Ammon's horn (tissue), 1 donor: ENCODE data around the gene SPOCK1.
A peak's percentile ranks its signal among the peaks of the same experiment; 100 is the strongest.

Source experiments
- DNase-seq: peaks from one replicate; pipeline ENCODE4 v3.0.0-alpha.2; 2016; ENCODE audit warnings: low spot score

Gene SPOCK1

DNA sequence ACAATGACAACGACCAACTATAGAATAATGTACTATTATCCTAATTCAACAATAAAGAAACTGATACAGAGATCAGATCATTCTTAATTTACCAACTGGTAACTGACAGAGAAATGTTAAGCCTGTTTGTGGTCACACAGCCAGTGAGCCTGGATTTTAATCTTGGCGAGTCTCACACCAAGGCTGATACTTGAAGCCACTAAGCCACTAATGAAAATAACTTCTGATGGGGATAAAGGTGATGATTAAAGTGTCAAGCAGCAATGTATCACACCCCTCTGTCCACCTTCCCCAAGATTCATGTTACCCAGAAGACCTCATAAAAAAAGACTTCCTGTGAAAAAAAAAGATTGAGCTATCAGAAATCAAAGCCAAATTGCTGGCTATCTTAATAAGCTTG lies 350.5 kb downstream of the SPOCK1 start:
- no peak for DNase-seq

DNA sequence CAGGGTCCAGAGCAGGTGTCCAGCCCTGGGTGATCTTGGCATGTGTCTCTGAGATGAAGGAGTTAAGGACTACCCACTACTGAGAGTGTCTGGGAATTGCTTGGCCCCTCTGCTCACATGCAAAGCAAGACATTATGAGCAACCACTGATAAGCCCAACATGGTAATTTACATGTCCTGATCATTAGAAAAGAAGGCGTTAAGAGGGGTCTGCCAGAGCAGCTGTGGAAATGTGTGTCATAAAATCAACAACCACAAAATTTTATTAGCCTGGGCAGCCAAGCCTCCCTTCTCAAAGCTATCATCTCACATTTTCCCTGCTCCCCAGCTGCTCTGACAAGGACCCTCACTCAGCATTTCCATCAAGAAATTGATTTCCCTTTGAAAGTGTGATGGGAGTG lies 351.0 kb downstream of the SPOCK1 start:
- no peak for DNase-seq

DNA sequence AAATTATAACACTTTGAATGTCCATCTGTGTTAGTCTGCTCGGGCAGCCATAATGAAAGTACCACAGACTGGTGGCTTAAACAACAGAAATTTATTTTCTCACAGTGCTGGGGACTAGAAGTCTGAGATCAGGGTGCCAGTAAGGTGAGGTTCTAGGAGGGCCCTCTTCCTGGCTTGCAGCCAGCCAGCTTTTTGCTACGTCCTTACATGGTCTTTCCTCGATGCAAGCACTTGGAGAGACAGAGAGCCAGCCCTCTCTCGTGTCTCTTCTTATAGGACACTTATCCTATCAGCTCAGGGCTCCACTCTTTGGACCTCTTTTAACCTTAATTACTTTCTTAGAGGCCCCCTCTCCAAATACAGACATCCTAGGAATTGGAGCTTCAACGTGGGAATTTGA lies 351.8 kb downstream of the SPOCK1 start:
- DNase-seq: no peak

DNA sequence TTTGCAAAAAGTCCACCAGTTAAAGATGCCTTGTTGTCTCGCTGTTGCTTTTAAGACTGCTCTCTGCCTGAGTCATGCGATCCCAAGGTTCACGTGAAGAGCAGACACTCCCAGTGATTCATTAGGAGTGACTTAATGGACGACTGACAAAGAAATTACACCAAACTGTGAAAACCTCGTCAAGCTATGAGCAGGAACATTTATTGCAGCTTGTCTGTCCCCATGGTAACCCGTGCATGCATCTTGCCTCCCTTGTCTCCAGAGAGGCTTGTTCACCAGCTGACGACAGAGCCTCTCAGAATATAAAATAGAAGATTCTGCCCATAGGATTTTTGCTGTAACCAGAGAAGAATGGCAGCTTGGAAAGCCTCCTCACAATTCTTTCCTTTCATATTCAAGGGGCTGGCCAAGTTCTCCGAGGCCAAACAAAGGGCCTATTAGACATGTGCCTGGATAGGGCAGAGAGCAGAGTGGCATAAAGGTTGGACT lies 352.7 kb downstream of the SPOCK1 start:
- peak; percentile 86 for DNase-seq

DNA sequence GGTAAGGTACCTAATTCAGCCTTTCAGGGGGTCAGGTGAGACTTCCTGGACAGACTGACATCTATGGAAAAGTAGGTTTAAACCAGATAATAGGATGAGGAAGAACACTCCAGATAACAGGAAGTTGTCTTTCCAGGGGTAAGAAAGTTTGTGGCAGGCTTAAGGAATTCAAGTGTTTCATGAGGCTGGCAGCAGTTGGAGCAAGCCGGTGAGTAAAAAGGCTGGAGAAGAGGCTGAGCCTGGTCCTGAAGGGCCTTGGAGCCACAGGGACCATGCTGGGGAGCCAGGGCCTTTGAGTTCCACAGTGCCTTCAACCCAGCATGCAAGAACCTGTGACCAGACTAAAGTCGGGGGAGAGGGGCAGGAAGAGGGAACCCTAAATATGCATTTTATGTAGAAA lies 353.4 kb downstream of the SPOCK1 start:
- no peak for DNase-seq

DNA sequence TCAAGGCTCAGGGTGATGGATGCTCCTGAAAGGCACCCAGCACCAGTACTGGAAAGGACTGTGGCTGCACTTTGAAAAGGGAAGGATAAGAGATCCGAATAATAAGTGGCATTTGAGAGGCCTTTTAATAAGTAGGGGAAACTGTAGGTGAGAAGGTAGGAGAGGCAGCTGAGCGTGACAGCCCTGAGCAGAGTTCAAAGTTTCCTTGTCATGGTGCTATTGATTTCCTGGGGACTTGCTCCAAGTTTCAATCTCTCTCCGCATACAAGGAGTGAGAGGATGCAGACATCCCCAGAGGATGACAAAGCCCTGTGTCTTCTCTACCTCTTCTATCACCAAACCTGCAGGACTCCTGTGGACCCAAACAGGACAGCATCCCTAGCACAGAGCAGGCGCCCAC lies 354.5 kb downstream of the SPOCK1 start:
- DNase-seq: no peak

DNA sequence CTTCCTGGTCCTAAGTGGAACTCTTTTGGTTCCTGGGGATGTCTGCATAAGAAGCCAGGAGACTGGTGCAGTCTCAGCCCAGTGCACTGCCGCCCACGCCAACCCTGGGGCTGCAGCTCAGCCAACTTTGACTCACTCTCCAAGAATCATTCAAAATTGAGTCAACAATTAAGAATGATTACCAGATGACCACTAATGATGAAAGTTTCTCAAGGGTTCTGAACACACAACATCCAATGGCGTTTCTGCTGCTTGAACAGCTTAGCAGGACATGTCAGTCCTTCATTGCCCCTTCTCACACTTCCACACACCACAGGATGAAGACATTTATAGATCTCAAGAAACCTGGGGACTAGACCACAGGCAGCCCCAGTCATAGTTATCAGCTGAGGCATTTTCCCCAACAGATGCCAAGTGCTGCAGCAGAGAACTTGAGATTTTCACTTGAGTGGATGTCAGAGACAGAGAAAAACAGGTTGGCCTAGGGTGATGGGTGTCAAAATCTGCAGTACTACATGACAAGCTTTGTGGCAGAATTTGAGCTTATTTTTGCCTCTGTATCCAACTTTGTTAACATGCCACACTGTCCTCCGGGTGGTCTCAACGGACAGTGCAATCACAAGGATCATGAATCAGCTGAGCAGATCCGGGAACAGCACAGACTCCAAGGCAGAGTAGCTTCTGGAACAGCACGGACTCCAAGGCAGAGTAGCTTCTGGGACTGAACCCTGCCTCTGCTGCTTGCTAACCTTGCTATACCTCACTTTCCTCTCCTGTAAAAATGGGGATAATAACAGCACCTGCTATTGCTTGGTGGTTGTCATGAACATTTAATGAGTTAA lies 356.1 kb downstream of the SPOCK1 start:
- no peak for DNase-seq

DNA sequence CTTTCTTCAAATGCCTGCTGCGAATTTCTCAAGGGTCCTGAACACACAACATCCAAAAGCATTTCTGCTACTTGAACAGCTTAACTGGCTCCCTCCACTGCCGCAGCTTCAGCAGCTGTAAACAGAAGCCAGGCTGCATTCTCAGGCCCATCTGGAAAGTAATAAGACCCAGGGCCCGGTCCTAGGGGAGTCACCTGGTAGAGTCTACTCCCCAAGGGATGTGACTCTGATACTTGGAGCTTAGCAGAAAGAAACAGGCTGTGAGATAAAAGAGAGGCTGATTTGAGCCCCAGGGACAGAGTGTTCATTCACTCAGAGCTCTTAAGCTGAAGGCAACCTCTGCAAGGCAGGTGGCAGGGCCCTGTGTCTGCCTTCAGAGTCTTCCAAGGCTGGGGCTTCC lies 356.8 kb downstream of the SPOCK1 start:
- DNase-seq: no peak

DNA sequence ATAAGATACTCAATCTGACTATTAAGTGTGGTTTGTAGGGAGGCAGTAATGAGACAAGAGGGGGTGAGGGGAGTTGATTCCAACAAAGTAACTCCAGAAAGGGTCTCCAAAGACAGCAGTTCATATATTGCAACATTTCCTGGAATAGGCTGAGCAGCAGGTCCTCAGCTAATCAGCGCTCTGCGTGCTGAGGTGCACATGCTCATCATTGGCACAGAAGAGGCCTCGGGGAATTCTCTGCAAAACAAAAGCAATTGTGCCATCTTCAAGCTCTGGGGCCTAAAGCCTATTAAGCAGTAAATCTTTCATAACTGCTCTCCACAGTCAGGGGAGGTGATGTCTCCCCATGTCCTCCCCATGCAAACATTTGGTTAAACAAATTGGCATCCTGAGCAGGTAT lies 357.3 kb downstream of the SPOCK1 start:
- no peak for DNase-seq

DNA sequence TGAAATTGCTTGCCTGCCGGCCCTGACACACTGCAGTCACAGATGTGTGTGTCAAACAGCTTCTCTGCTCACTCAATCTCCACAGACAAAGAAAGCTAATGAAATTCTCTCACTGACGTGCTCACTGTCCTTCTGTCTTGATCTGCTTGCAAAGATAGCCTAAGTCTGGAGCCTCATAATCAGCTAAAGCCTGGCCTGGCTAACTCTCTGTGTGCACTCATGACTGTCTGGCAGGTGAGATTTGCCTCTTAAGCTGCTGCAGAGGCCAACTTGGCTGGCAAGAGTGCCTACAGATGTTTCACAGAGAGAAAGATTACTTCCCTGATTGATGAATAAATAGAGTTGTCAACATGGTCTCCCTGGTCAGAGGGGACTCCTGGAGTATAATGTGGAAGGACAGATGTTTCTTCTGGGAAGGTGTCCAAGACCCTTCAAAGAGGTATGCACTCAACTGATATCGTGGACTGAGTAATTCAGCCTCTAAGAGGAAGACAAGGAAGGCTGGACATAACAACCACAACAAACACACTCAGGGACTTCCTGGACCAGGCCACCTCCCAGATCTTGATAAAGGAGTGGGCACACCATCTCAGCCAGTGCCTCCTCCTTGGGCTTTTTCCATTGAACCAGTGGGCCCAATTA lies 362.0 kb downstream of the SPOCK1 start:
- no peak for DNase-seq

DNA sequence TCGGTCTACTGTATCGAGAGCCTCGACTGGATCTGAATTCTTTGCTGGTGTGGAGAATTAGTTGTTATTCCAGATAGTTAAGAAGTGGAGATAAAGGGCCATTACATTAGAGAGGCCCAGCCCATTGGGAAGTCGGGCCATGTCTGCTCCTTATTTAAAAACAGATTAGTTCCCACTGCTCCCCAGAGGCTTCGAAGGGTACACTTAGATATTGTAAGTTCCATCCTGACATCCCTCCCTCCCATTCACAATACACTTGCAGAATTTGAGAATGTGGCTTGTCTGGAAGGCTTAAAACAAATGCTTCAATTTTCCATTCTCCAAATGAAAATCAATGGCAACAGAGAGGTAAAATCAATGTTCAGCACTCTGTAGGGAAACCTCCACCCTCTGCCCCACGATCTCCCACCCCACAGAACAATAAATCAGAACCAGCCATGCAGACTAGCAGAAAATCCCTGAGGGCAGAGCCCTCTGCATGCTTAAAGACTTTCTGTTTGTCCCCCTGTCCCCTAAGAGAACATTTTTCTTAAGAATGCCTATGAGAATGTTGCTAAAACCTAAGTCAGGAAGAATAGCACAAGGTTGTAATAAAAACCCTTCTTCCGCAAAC lies 364.1 kb downstream of the SPOCK1 start:
- DNase-seq: no peak

DNA sequence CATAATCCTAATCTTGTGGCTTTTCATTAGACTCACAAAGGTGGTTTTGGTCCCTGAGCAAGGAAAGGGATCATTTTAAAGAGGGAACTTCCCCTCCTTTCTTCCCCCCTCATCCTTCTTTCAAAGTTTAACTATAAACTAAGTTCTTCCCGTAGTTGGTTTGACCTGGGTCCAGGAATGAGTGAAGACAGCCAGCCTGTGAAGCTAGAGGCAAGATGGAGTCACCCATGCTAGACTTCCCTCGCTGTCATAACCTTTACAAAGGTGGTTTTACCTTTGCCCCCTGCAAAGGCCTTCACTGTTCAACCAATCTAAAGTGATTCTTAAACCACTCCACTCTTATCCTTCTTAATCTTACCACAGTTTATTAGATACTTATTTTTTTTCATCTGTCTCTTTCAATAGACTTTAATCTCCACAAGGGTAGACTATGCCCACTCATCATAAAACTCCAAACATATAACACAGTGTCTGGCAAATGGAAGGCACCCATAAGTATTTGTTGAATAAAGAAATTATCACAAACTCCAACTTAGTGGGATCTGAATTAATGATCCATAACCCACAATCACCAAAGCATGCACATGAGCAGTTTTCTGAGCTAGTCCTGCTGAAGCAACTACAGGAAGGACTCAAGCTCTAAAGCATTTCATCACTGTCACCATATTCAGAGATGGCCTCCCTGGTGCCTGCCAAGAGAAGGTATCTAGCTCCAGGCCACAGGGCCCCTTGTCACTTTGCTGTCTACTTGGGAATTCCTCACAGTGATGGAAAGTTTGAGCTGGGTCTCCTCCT lies 369.0 kb downstream of the SPOCK1 start:
- no peak for DNase-seq

DNA sequence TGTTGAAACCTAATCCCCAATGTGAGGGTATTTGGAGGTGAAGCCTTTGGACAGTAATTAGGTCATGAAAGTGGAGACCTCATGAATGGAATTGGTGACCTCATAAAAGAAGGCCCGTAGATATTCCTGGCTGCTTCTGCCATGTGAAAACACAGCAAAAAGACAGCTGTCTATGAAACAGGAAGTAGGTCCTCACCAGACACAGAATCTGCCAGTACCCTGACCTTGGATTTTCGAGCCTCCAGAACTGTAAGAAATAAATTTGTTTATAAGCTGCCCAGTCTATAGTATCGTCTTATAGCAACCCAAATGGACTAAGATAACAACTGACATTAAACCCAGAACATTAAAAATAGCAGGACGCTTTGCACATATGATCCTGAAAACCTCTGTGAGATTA lies 371.1 kb downstream of the SPOCK1 start:
- DNase-seq: no peak

DNA sequence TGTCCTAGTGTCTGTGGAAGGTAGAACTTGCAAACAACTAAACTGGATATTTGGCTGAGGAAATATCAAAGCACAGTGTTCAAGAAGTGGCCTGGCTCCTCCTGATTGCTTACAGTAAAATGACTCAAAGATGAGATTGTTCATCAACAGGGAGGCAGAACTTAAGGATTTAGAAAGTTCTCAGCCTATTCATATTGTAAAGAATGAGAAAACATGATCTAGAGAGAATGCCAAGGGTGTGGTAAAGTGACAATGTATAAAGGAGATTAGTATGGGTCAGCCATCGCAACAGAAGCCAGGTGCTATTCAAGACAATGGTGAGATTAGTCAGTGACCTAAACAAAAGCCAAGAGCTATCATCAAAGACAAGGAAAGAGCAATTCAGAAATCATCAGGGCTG lies 372.3 kb downstream of the SPOCK1 start:
- no peak for DNase-seq

DNA sequence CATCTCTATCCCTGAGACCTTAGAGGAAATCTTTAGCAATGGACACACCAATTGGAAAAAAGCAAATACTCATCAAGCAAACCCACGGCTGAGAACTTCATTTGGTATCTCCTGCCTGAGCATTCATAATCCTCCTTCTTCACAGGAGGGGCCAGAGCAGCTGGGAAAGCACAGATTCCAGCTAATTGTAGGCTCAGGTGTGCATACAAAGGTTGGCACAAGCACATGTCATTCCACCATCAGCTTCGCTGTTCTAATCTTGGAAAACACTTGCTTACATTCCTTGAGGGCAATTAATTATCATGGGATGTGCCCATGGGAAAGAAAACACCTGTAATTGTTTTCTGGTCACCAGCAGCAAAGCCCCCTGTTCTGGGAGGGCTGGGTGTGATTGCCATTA lies 376.6 kb downstream of the SPOCK1 start:
- no peak for DNase-seq

DNA sequence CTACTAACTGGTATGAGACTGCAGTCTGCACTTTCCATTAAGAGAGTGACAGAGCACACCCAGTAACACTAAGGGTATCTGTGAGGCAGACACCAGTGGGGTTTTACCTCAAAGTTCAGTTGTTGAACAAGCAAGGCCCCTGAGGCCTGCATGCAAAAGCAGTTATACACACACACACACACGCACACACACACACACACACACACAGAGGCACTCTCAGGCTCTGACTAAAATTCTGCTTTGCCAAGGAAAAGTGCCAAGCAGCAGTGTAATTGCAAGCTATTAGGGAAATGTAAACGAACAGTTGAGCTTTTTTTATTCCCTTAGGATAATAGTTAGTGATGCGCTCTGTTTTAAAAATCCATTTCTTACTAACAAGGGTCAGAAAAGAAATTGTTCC lies 377.1 kb downstream of the SPOCK1 start:
- DNase-seq: no peak

DNA sequence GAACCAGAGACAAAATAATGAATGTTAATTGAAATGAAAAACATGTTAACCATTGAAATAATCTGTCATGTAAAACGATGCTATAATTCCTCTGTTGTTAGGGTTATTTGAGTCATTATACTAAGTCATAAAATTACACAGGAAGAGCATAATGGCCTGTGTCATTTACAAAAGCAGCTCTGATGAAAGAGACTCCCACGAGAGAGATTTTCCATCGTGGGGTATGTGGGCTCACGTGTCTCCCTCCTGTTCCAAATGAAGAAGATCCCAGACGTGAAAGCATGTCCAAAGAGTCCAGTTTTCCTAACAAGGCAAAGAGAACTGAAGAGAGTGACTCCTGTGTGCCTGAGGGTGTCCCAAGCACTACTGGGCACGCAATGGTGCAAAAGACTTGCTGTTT lies 379.8 kb downstream of the SPOCK1 start:
- DNase-seq: no peak

DNA sequence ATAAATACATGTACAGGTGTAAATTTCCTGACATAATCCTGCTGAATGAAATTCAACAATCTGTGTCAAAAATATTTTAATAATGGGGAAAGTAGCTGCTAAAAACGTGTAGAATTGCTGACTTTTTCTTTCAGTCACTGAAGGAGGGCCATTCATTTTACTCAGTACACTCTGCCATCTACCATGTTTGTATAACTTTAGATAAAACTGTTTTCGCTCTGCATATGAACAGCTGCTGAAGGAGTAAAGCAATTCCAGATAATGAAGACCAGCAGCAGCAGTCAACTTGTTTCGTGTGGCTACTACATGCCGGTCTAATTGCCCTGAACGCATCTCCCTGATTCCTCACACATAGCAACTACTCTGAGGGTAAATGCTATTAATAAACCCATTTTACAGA lies 380.5 kb downstream of the SPOCK1 start:
- no peak for DNase-seq

DNA sequence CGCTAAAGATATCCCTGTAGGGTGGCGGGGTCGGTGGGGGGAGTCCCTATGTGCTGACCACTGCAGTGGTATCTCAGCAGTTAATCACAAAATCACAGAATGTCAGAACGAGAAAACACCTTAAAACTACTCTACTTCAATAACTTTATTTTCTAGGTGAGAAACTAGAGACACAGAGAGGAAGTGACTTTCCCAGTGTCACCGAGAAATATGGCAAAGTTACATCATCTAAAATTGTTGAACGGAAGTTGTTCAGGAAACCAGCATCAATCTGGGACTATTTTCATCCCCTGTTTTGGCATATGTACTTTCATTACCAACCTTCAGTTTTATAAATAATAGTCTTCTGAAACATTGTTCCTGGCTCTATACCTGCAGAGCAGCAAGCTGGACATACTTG lies 384.0 kb downstream of the SPOCK1 start:
- DNase-seq: no peak

DNA sequence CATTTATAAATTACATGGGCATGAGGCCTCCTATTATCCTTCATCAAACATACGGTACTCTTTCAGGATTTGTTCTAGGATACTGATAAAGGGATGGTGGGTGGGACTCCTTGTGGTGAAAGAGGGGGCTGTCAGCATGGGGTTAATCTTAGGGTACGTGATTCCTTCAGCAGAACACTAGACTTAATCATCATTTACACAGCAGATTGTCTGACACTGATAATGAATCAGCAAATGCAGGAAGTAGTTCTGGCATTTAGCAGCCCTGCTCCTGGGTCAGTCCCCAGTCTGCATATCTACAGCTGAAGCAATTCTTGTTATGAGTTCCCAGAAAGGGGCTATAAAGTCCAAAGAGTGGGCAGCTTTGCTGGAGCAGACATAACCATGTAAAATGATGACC lies 384.6 kb downstream of the SPOCK1 start:
- DNase-seq: no peak

DNA sequence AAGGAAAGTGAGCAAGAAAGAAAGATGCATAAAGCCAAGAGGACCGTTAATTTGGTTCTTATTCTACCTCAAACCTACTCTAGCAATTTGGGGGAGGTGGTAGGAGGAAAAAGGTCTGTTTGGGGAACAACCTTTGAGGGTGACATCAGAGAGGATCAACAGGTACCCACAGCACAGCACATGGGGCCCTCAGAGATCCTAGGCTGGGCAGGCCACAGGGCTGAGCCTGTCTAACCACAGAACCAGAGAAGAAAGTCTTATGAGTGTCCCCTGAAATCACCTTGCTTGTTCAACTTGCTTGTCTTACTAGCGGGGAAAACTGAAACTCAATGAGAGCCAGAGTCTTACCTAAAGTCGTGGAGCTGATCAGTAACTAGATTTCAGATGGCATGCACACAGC lies 385.2 kb downstream of the SPOCK1 start:
- DNase-seq: no peak

DNA sequence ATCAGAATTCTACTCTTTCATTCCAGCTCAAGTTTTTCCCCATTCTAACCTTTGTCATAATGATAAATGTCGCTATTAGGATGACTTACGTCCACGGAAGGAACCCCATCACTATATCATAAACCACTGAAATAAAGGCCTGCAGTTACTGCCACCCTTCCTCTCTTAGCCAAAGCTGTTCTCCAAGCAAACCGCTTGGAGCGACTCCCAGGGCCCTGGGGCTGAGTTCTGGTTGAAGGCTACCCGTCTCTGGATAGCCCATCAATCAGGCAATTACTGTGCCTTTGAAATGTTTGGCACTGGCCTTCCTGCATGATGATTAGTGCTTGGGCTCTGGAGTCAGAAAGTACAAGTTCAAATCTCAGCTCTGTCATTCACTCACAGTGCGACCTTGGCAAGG lies 386.0 kb downstream of the SPOCK1 start:
- DNase-seq: no peak
